ENCODE data around the gene DLG3. TPM values are rescaled to one million over a fixed set of nuclear protein-coding genes. Genes with fewer than 3 reads are reported as not detected.
"Not testable (repeated sequence)": the region's sequence is repeated elsewhere in the genome, so short reads cannot be mapped to it uniquely, and the experiment has no call there.

Gene DLG3
- polyA plus RNA-seq, 4 donors, result 22.2 to 40.0 (median 32.3) TPM

DNA sequence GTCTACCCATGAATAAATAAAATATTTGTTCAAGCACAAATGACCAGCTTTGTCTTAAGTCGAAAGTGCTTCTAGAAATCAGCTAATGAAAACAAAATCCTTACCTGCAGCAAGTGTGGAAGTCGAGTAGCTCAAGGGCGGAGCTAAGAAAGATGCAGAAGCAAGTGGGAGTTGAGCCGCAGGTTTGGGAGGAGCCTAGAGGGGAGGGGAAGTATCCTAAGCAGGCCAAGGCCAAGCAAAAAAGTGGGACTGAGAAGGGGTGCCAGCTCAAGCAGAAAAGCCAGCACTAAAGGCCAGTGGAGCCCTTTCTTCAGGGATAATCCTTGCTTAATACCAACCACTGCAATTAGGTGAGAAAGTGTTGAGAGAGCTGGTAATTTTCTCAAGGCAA is 60.8 kb downstream of the DLG3 start:
- Histone ChIP-seq H3K4me3 (ENCODE audit: low read depth in 1 of 3, low read length in 3 of 3) (no peak overlapping the region), H3K27me3 (ENCODE audit: control insufficient read depth in 3 of 3, insufficient read depth in 3 of 3, low read length in 3 of 3) (no peaks in the 10 kb centered on the region), H3K27ac (ENCODE audit: low read depth in 1 of 3, low read length in 2 of 3) (no peak overlapping the region), H3K36me3 (ENCODE audit: control insufficient read depth in 3 of 3, insufficient read depth in 2 of 3, low read depth in 1 of 3, low read length in 3 of 3) (peaks cover 0 to 34% (median 2%) of the 10 kb centered on the region in 3 donors), H3K9me3 (ENCODE audit: control insufficient read depth in 2 of 2, insufficient read depth in 1 of 2, low read depth in 1 of 2, low read length in 1 of 2) (no peaks in the 10 kb centered on the region), H3K4me1 (ENCODE audit: control insufficient read depth in 3 of 3, insufficient read depth in 2 of 3, low read depth in 1 of 3, low read length in 2 of 3) (peaks cover 0 to 8% (median 0%) of the 10 kb centered on the region in 3 donors)
- WGBS, 3 donors, result 46 to 69% (median 56%) methylated on average over 4 of the region's 4 CpGs
- no peak for DNase-seq
- FAIRE-seq, result no peak

DNA sequence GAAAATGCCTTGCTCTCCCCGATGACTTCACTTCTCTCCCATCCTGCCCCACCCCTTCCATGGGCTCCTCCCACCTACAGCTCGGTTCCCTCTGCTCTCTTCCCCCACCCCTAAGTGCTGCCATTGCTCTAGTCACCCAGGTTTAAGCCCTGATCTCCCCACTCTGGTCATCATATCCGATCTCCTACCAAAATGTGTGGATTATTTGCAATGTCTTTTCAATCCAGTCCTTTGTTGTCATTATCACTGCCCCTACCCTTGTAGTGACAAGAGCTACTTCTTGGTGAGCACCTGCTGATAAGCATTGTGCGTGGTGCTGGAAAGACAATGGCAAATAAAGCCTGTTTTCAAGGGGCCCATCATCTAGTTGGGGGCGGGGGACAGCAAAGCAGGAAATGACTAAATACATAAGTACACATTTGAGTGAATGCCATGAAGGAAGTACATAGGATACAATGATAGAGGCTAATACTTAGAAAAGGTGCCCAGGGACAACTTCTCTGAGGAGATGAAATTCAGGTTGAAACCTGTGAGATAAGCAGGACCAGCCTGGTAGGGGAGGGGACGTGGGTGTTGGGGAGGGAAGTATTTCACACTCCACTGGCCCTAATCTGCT is 63.8 kb downstream of the DLG3 start:
- DNase-seq, result peak in 1 of 2 donors; percentile 12
- WGBS, 3 donors, result 28 to 45% (median 34%) methylated on average over 6 of the region's 6 CpGs
- Histone ChIP-seq H3K27me3 (ENCODE audit: control insufficient read depth in 3 of 3, insufficient read depth in 3 of 3, low read length in 3 of 3) (no peaks in the 10 kb centered on the region), H3K36me3 (ENCODE audit: control insufficient read depth in 3 of 3, insufficient read depth in 2 of 3, low read depth in 1 of 3, low read length in 3 of 3) (peaks cover 0 to 16% (median 0%) of the 10 kb centered on the region in 3 donors), H3K27ac (ENCODE audit: low read depth in 1 of 3, low read length in 2 of 3) (no peak overlapping the region), H3K4me1 (ENCODE audit: control insufficient read depth in 3 of 3, insufficient read depth in 2 of 3, low read depth in 1 of 3, low read length in 2 of 3) (peaks cover 0 to 8% (median 0%) of the 10 kb centered on the region in 3 donors), H3K9me3 (ENCODE audit: control insufficient read depth in 2 of 2, insufficient read depth in 1 of 2, low read depth in 1 of 2, low read length in 1 of 2) (no peaks in the 10 kb centered on the region), H3K4me3 (ENCODE audit: low read depth in 1 of 3, low read length in 3 of 3) (no peak overlapping the region)
- FAIRE-seq, result no peak

DNA sequence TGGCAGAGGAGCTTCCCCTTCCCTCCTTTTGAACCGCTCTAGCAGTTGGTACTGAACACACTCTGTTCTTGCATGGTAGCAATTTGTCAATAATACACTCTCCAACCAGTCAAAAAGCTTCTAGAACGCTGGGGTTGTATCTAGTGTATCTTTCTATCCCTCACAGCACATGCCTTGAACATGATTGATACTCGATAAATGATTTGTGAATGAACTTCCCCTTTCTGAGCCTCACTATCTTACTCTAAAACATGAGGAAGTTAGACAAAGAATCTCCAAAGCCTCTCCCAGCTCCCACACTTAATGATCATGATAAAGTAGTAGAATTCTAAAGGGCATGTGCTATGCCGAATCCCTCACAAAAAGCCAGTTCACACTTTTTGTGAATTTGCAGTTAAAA is 64.4 kb downstream of the DLG3 start:
- Histone ChIP-seq H3K4me1 (ENCODE audit: control insufficient read depth in 3 of 3, insufficient read depth in 2 of 3, low read depth in 1 of 3, low read length in 2 of 3) (peaks cover 0 to 8% (median 0%) of the 10 kb centered on the region in 3 donors), H3K9me3 (ENCODE audit: control insufficient read depth in 2 of 2, insufficient read depth in 1 of 2, low read depth in 1 of 2, low read length in 1 of 2) (no peaks in the 10 kb centered on the region), H3K36me3 (ENCODE audit: control insufficient read depth in 3 of 3, insufficient read depth in 2 of 3, low read depth in 1 of 3, low read length in 3 of 3) (peaks cover 0 to 11% (median 0%) of the 10 kb centered on the region in 3 donors), H3K4me3 (ENCODE audit: low read depth in 1 of 3, low read length in 3 of 3) (no peak overlapping the region), H3K27ac (ENCODE audit: low read depth in 1 of 3, low read length in 2 of 3) (no peak overlapping the region), H3K27me3 (ENCODE audit: control insufficient read depth in 3 of 3, insufficient read depth in 3 of 3, low read length in 3 of 3) (no peaks in the 10 kb centered on the region)
- FAIRE-seq (no peak), DNase-seq (no peak)
- WGBS, 3 donors, result 38 to 66% (median 46%) methylated on average over 4 of the region's 4 CpGs

DNA sequence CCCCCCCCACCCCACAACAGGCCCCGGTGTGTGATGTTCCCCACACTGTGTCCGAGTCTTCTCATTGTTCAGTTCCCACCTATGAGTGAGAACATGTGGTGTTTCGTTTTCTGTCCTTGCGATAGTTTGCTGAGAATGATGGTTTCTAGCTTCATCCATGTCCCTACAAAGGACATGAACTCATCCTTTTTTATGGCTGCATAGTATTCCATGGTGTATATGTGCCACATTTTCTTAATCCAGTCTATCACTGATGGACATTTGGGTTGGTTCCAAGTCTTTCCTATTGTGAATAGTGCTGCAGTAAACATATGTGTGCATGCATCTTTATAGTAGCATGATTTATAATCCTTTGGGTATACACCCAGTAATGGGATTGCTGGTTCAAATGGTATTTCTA is 70.6 kb downstream of the DLG3 start:
- H3K27ac ChIP-seq (ENCODE audit: low read depth in 1 of 3, low read length in 2 of 3); H3K9me3 ChIP-seq (ENCODE audit: control insufficient read depth in 2 of 2, insufficient read depth in 1 of 2, low read depth in 1 of 2, low read length in 1 of 2); FAIRE-seq; H3K4me1 ChIP-seq (ENCODE audit: control insufficient read depth in 3 of 3, insufficient read depth in 2 of 3, low read depth in 1 of 3, low read length in 2 of 3); H3K36me3 ChIP-seq (ENCODE audit: control insufficient read depth in 3 of 3, insufficient read depth in 2 of 3, low read depth in 1 of 3, low read length in 3 of 3); H3K27me3 ChIP-seq (ENCODE audit: control insufficient read depth in 3 of 3, insufficient read depth in 3 of 3, low read length in 3 of 3); H3K4me3 ChIP-seq (ENCODE audit: low read depth in 1 of 3, low read length in 3 of 3); DNase-seq: not testable (repeated sequence)
- WGBS, 3 donors, result 89 to 98% (median 98%) methylated on average over 4 of the region's 4 CpGs

DNA sequence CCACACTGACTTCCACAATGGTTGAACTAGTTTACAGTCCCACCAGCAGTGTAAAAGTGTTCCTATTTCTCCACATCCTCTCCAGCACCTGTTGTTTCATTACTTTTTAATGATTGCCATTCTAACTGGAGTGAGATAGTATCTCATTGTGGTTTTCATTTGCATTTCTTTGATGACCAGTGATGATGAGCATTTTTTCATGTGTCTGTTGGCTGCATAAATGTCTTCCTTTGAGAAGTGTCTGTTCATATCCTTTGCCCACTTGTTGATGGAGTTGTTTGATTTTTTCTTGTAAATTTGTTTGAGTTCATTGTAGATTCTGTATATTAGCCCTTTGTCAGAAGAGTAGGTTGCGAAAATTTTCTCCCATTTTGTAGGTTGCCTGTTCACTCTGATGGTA is 71.1 kb downstream of the DLG3 start:
- H3K4me3 ChIP-seq (ENCODE audit: low read depth in 1 of 3, low read length in 3 of 3); DNase-seq; H3K9me3 ChIP-seq (ENCODE audit: control insufficient read depth in 2 of 2, insufficient read depth in 1 of 2, low read depth in 1 of 2, low read length in 1 of 2); H3K4me1 ChIP-seq (ENCODE audit: control insufficient read depth in 3 of 3, insufficient read depth in 2 of 3, low read depth in 1 of 3, low read length in 2 of 3); H3K27me3 ChIP-seq (ENCODE audit: control insufficient read depth in 3 of 3, insufficient read depth in 3 of 3, low read length in 3 of 3); FAIRE-seq; H3K27ac ChIP-seq (ENCODE audit: low read depth in 1 of 3, low read length in 2 of 3); H3K36me3 ChIP-seq (ENCODE audit: control insufficient read depth in 3 of 3, insufficient read depth in 2 of 3, low read depth in 1 of 3, low read length in 3 of 3): not testable (repeated sequence)
- WGBS, 3 donors, result 73 to 90% (median 90%) methylated on average over 1 of the region's 1 CpG

DNA sequence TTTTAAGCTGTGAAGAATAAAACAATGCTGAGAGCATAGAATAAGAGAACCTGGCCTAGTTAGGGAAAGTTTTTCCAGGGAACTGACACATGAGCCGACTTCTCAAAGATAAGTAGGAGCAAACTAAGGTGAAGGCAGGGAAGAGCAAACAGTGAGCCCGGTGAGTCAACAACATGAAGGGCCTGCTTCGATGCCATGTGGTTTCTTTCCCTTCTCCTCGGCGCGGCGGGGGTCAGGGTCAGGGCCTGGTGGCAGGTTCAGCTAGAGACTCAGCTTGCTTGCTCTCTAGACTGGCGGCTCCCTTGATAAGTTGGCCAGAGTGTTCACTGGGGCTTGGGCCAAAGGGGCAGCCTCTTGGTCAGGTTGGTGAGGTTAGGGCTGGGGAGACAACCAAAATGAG is 81.1 kb downstream of the DLG3 start:
- Histone ChIP-seq H3K4me3 (ENCODE audit: low read depth in 1 of 3, low read length in 3 of 3) (no peak overlapping the region), H3K27me3 (ENCODE audit: control insufficient read depth in 3 of 3, insufficient read depth in 3 of 3, low read length in 3 of 3) (no peaks in the 10 kb centered on the region), H3K9me3 (ENCODE audit: control insufficient read depth in 2 of 2, insufficient read depth in 1 of 2, low read depth in 1 of 2, low read length in 1 of 2) (peaks cover 0 to under 1% of the 10 kb centered on the region in 2 donors), H3K36me3 (ENCODE audit: control insufficient read depth in 3 of 3, insufficient read depth in 2 of 3, low read depth in 1 of 3, low read length in 3 of 3) (no peaks in the 10 kb centered on the region), H3K27ac (ENCODE audit: low read depth in 1 of 3, low read length in 2 of 3) (no peak overlapping the region), H3K4me1 (ENCODE audit: control insufficient read depth in 3 of 3, insufficient read depth in 2 of 3, low read depth in 1 of 3, low read length in 2 of 3) (no peaks in the 10 kb centered on the region)
- FAIRE-seq (no peak), DNase-seq (peak in 1 of 2 donors; percentile 32)
- 60 to 80% (median 80%) methylated on average over 5 to 8 of the region's 8 CpGs for WGBS, 3 donors

DNA sequence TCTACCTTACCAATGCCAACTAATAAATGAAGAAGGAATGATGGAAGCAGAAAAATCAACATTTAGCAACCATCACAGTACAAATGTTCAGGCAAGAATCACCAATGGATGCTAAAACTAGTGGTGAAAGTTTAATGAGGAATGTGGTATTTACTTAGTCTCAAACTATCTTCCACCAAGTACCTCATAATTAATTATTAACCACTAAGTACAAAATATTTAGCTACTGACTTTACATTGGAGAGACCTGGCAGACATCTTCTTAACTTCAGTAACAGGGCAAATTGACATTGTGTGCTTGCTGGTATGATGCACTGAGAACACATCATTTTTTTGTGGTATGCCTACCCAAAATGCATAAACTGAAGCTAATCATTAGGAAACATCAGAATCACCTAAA is 82.4 kb downstream of the DLG3 start:
- no peaks in the 10 kb centered on the region for H3K36me3 ChIP-seq (ENCODE audit: control insufficient read depth in 3 of 3, insufficient read depth in 2 of 3, low read depth in 1 of 3, low read length in 3 of 3)
- no peak overlapping the region for H3K27ac ChIP-seq (ENCODE audit: low read depth in 1 of 3, low read length in 2 of 3)
- no peaks in the 10 kb centered on the region for H3K9me3 ChIP-seq (ENCODE audit: control insufficient read depth in 2 of 2, insufficient read depth in 1 of 2, low read depth in 1 of 2, low read length in 1 of 2)
- FAIRE-seq (no peak), DNase-seq (no peak)
- H3K4me3 ChIP-seq (ENCODE audit: low read depth in 1 of 3, low read length in 3 of 3), result no peak overlapping the region
- no peaks in the 10 kb centered on the region for H3K27me3 ChIP-seq (ENCODE audit: control insufficient read depth in 3 of 3, insufficient read depth in 3 of 3, low read length in 3 of 3)
- H3K4me1 ChIP-seq (ENCODE audit: control insufficient read depth in 3 of 3, insufficient read depth in 2 of 3, low read depth in 1 of 3, low read length in 2 of 3), result no peaks in the 10 kb centered on the region

DNA sequence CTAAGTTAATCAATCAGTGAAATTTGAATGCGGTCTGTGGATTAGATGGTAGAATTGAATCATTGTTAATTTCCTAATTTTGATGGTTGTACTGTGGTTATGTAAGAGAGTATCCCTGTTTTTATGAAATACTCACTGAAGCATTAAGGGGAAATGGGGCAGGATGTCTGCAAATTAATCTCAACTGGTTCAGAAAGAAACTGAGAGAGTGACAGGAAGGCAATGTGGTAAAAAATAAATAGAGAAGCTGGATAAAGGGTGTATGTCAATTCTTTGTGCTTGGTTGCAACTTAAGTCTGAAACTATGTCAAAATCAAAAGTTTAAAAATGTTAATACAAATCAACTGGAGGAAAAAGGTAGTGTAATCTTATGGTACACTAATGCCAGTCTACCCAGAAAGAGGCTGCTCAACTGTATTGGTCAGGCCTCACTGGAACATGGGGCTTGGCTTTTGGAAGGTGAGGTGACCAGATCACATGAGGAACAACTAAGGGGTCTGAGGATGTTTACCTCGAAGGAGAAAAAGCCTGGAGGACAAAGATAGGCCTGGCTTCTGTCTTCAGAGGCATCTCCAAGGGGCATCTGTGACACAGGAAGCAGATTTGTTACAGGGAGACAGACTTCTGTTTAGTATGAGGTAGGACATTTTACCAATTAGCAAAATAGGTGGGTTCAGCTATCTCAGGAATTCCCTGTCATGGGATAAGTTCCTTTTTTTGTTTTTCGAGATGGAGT is 83.1 kb downstream of the DLG3 start:
- Histone ChIP-seq H3K36me3 (ENCODE audit: control insufficient read depth in 3 of 3, insufficient read depth in 2 of 3, low read depth in 1 of 3, low read length in 3 of 3) (no peaks in the 10 kb centered on the region), H3K4me3 (ENCODE audit: low read depth in 1 of 3, low read length in 3 of 3) (no peak overlapping the region), H3K27ac (ENCODE audit: low read depth in 1 of 3, low read length in 2 of 3) (no peak overlapping the region), H3K9me3 (ENCODE audit: control insufficient read depth in 2 of 2, insufficient read depth in 1 of 2, low read depth in 1 of 2, low read length in 1 of 2) (no peaks in the 10 kb centered on the region), H3K4me1 (ENCODE audit: control insufficient read depth in 3 of 3, insufficient read depth in 2 of 3, low read depth in 1 of 3, low read length in 2 of 3) (no peaks in the 10 kb centered on the region), H3K27me3 (ENCODE audit: control insufficient read depth in 3 of 3, insufficient read depth in 3 of 3, low read length in 3 of 3) (no peaks in the 10 kb centered on the region)
- no peak for DNase-seq
- 35 to 68% (median 63%) methylated on average over 3 of the region's 3 CpGs for WGBS, 3 donors
- no peak for FAIRE-seq

Measured in small intestine (tissue), 7 donors.